ENCODE measurements around the gene YARS1.

GRCh38 chr1:32825181-32825580, 8.0 kb upstream of the YARS1 start:
- TF ChIP-seq CTCF (IDR thresholded peaks at IDR 0.05; ENCODE audit: low read length) (no peak), EZH2 (optimal IDR thresholded peaks at IDR 0.05; ENCODE audit: low read depth, low read length) (no peak)
